HG03097 (cell line): ENCODE data around the gene DMAC1.
A peak's percentile ranks its signal among the peaks of the same experiment; 100 is the strongest.

Experiments
- ATAC-seq: cut with Tn5 transposase; IDR thresholded peaks from one replicate; pipeline ENCODE4 v1.9.1; 2021; ENCODE audit not compliant: unreplicated experiment, low FRiP score

The DMAC1 gene, protein sequence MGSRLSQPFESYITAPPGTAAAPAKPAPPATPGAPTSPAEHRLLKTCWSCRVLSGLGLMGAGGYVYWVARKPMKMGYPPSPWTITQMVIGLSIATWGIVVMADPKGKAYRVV

DNA sequence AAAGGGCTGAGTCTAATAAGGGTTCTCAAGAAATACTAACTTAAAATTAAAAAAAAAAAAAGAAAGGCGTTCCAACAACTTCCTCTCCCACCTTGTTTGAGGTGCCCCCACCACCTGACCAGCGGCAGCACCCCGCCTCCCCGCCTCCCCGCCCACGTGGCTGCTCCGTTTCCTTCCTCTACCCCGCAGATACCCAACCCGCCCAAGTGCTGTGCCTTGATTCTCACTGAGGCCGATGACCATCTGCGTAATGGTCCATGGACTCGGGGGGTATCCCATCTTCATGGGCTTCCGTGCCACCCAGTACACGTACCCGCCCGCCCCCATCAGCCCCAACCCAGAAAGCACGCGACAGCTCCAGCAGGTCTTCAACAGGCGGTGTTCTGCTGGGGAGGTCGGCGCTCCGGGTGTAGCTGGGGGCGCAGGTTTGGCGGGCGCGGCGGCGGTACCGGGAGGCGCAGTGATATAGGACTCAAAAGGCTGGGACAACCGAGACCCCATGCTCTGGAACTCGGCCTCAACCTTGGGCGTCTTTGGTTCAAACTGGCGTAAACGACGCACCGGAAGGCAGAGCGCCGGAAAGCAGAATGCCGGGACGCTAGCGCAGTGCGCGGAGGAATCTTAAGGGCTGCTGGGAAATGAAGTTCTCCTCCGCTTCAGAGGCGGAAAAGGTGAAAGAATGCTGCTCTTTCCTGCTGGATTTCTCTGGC, at the start of gene DMAC1:
DMAC1 (minus strand) TSS at position 545 of the 710 bp plus-strand sequence; CDS start at position 501, 44 bp downstream.
- peak; percentile 91 for ATAC-seq

DNA sequence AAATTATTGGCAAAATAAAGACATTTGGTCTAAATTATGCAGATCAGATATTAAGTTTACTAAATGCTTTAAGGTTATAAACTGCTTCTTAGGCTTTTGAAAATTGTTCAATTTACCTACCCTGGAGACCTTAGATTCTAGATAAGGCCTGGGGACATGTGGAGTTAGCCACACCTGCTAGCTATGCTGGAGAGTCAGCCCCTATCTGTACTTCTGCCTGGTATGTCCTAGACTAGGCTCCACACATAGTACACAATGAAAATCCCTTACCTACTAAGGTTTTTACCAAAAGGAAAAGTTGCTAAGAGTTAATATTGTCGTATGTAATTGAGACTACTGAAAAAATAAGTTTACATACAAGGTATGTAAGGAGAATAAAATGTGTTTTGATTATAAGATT, 49.8 kb upstream of the DMAC1 start:
- no peak for ATAC-seq

DNA sequence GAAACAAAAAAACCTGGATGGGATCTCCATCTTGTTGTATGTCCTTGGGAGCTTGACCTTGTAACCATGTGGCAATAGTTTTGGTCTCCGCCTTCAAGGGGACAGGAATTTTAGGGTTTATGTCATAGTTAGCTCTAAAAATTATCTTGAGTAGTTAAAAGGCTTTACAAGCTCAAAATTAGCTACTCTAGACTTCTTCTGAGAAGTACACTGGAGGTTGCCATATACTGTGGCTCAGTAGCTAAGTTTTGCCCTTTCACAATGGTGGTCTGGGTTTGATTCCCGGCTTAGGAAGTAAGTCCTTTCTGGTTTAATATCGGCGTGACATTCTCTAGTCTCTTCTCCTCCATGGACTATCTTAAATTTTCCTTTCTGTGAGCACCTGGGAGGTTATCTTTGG, 48.9 kb upstream of the DMAC1 start:
- no peak for ATAC-seq

DNA sequence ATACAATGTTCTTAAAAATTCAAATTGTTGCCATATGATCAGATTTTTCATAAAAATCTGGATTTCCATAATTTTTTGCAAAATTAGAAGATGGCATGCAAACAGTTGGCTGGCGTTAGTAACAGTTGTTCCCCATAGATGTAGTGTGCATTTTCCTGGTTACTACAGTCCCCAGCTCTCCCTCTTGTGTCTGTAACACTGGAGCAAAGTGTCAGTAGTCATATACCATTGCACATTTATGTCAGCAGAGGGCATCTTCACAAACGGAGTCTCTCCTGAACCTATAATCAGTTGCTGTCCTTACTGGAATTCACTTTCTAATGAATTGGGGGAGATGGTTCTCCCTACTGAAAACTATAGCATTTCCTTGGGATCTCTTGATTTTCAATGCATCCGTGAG, 44.7 kb upstream of the DMAC1 start:
- no peak for ATAC-seq

DNA sequence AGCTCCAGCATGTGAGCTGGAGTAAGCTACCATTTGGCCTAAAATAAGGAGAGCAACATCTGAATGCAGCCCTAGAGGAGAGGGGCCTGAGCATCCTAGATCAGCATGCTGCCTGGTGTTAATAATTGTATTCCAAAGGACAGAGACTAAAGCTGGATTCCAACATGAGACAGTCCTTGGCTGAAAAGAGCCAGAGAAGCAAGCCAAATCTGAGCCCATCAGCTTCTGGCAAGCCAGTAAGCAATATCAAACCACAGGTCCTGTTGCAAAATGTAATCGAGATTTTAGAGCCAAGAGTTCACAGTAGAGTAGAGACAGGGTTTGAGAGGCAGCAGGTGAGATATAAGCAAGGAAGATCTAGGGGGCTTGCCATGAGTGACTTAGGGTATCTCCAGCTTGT, 42.3 kb upstream of the DMAC1 start:
- ATAC-seq: no peak

GRCh38 chr9:7834531-7834930, 35.0 kb upstream of the DMAC1 start:
- no peak for ATAC-seq

DNA sequence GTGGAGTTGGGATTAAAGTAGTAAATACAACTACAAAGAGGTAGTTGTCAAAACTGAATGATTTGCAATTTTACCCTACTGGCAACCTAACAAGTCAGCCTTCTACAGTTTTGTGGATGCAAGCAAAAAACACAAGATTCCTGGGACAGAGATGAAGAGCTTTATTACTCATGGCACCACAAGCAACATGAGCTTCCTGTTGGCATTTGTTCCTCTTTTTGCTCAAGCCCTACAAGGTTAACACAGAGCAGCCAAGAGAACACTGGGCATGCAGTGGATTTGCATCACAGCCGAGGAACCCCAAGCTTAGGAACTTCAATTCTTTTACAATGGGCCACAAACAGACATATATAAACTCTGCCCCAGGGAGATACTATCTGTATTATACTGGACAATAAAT, 28.8 kb upstream of the DMAC1 start:
- no peak for ATAC-seq

- ATAC-seq: no peak
Observed at GRCh38 chr9:7827792-7828191, 28.2 kb upstream of the DMAC1 start.

- ATAC-seq: no peak
Observed at GRCh38 chr9:7827056-7827455, 27.5 kb upstream of the DMAC1 start.

- ATAC-seq: no peak
Observed at GRCh38 chr9:7823651-7824050, 24.1 kb upstream of the DMAC1 start.

- ATAC-seq: no peak
Observed at GRCh38 chr9:7819984-7820383, 20.4 kb upstream of the DMAC1 start.

GRCh38 chr9:7816021-7816420, 16.4 kb upstream of the DMAC1 start:
- no peak for ATAC-seq

GRCh38 chr9:7813030-7813429, 13.5 kb upstream of the DMAC1 start:
- ATAC-seq: no peak

DNA sequence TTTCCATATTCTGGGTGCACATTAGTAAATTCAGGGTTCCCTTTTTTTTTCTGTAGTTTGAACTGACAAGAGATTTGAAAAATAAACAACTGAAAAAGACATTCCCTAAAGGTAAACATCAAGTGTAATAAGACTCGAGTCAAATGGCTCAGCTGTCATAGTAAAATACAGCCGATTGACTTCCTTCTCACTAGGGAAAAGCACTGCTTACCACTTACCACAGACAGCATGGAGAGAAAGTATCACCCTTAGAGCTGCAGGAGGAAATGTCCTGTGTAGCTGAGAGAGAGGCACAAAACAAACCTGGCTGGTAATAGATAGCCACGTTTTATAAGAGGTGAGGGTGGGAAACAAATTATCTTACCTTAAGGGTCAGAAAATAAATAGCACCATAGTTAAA, 12.1 kb upstream of the DMAC1 start:
- no peak for ATAC-seq

DNA sequence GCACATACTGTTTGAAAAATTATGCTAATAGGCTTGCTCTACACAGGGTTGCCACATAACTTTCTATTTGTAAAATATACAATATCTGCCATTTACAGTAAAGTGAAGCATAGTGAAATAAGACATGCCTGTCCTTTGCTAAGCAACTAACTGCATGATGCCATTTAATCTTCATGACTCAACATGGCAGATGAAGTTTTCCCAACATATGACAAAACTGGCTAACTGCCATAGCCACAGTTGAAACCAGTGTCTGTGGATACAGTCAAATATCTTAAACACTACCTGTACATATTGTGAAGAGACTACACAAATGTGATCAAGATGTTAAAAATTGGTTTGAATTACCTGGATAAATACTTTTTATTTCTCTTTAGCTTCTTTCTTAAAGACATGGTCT, 3.1 kb upstream of the DMAC1 start:
- no peak for ATAC-seq

- no peak for ATAC-seq
Observed at GRCh38 chr9:7799944-7800285, 337 bp upstream of the DMAC1 start.

DNA sequence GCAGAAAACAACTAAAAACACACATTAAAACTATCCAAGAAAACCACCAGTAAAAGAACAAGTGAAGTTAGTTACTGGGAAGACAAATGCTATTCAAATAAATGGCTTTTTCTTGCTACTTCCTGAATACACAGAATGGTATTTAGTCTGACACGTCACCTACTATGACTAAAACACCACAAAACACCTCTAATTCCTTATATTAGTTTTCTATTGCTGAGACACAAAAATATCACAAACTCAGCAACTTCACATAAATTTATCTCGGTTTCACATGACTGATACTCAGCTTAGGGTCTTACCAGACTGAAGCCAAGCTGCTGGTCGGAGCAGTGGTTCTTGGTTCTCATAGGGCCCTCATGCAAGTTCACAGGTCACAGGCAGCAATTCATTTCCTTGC, 5.4 kb downstream of the DMAC1 start:
- ATAC-seq: no peak

DNA sequence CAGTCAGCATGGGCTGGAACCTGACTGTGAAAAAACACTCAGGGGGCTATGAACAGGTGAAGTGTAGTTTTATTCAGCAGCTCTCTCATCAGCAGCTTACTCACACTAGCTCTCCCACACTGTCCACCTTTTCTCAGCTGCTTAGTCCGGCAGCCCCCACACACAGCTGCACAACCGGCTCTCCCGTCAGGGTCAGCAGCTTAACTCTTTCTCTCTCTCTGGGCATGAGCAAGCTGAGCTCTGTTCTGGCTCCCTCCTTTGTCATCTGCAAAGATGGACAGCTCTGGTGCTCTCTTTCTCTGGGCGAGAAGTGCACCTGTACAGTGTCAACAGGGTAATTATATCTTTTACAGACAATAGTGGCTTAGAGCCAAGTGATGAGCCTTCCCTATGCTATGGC, 8.2 kb downstream of the DMAC1 start:
- ATAC-seq: no peak

DNA sequence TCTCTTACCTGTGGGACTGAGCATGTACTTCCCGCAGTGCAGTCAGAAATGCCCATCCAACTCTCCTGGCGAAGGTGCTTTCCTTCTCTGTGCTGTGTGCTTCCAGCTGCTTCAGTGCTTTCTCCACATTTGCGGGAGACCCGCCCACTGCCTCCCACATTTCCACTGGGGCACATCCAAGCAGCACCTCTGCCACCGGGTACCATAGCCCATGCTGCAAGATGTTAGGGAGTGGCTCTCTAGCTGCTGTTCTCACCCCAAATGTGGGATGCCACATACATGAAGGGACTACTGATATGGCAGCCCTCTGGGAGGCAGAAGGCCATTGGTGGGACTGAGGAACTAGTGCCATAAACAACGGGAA, 8.8 kb downstream of the DMAC1 start:
- ATAC-seq: no peak

GRCh38 chr9:7790022-7790818, 9.4 kb downstream of the DMAC1 start:
- ATAC-seq: no peak

- no peak for ATAC-seq
Observed at GRCh38 chr9:7788772-7789171, 10.8 kb downstream of the DMAC1 start.

GRCh38 chr9:7785813-7786212, 13.8 kb downstream of the DMAC1 start:
- ATAC-seq: no peak
